Brain (organoid and tissue), 1 donor: ENCODE data around the gene ZNF567. TPM values are rescaled to one million over a fixed set of nuclear protein-coding genes. Genes with fewer than 3 reads are reported as not detected.

Experiments used
- polyA plus RNA-seq: library from polyadenylated mRNA; stranded (reverse); fragments of 350-450 nt; fragmentation: Illumina TruSeq; extraction: RNeasy Lipid Tissue Mini Kit (QIAGEN cat#74804); gene quantifications from one replicate; pipeline ENCODE4 v1.2.3, GENCODE V29; 2015; ENCODE audit warnings: low read depth, low replicate concordance; ENCODE audit not compliant: insufficient read depth

The ZNF567 gene
- polyA plus RNA-seq, 1 donor from 2014 or later = 2.3 TPM

Other genes with a start within 250 kb of the ZNF567 start
- gene ZNF566, start 198.1 kb upstream of the ZNF567 start, polyA plus RNA-seq = 3.1 TPM
- gene ZNF260, start 159.3 kb upstream of the ZNF567 start, polyA plus RNA-seq = 3.6 TPM
- 5.1 TPM for gene ZNF529, start 114.3 kb upstream of the ZNF567 start, polyA plus RNA-seq
- 0.83 TPM for gene ZNF382, start 82.3 kb upstream of the ZNF567 start, polyA plus RNA-seq
- 3.6 TPM for gene ZNF461, start 20.8 kb upstream of the ZNF567 start, polyA plus RNA-seq
- gene ZNF850, start 85.2 kb downstream of the ZNF567 start, polyA plus RNA-seq = 0.53 TPM
- 1.4 TPM for gene ZNF790, start 150.8 kb downstream of the ZNF567 start, polyA plus RNA-seq
- gene ZNF345, start 163.3 kb downstream of the ZNF567 start, polyA plus RNA-seq = 1.4 TPM
- 0.58 TPM for gene ZNF829, start 228.7 kb downstream of the ZNF567 start, polyA plus RNA-seq
- 6.1 TPM for gene ZNF568, start 228.7 kb downstream of the ZNF567 start, polyA plus RNA-seq